Right renal pelvis (tissue), 4 donors: ENCODE data around the gene E4F1. TPM values are rescaled to one million over a fixed set of nuclear protein-coding genes. Genes with fewer than 3 reads are reported as not detected.
"Not testable (repeated sequence)": the region's sequence is repeated elsewhere in the genome, so short reads cannot be mapped to it uniquely, and the experiment has no call there.

Experiments used
- DNase-seq, 4 donors: peaks; one replicate each; pipeline ENCODE4 v3.0.0-alpha.2; 2013; ENCODE audit warnings: low read depth in 4 of 4, low spot score in 3 of 4, missing footprints in 1 of 4
- polyA plus RNA-seq, 4 donors: library from polyadenylated mRNA; unstranded; fragments of 120-200 nt; gene quantifications; one replicate each; pipeline ENCODE4 v1.2.1, GENCODE V29; 2013; ENCODE audit not compliant: insufficient read length in 4 of 4

Gene E4F1
- polyA plus RNA-seq, 4 donors = 15.9 to 25.4 (median 16.8) TPM

GRCh38 chr16:2229091-2229490 is 5.7 kb downstream of the E4F1 start:
- no peak for DNase-seq

GRCh38 chr16:2229632-2230250 is 6.3 kb downstream of the E4F1 start:
- no peak for DNase-seq

- DNase-seq = no peak
Measured at GRCh38 chr16:2230376-2230775, 7.0 kb downstream of the E4F1 start.

- DNase-seq = no peak
Measured at GRCh38 chr16:2231016-2231931, 7.9 kb downstream of the E4F1 start.

GRCh38 chr16:2232094-2232990 is 9.0 kb downstream of the E4F1 start:
- DNase-seq = no peak

GRCh38 chr16:2233046-2233775 is 9.8 kb downstream of the E4F1 start:
- no peak for DNase-seq

GRCh38 chr16:2233872-2234812 is 10.8 kb downstream of the E4F1 start:
- no peak for DNase-seq

GRCh38 chr16:2234813-2235170 is 11.4 kb downstream of the E4F1 start:
- DNase-seq = no peak

GRCh38 chr16:2235234-2235651 is 11.9 kb downstream of the E4F1 start:
- DNase-seq = no peak

- DNase-seq = no peak
Measured at GRCh38 chr16:2235695-2236336, 12.4 kb downstream of the E4F1 start.

GRCh38 chr16:2236337-2237101 is 13.1 kb downstream of the E4F1 start, which contains the start of gene DNASE1L2:
Gene DNASE1L2 (plus strand): TSS chr16:2236444. CDS start chr16:2236817, 373 bp downstream.
- no peak for DNase-seq

- no peak for DNase-seq
Measured at GRCh38 chr16:2237102-2237482, 13.7 kb downstream of the E4F1 start.

GRCh38 chr16:2237493-2238149 is 14.2 kb downstream of the E4F1 start:
- DNase-seq = no peak

GRCh38 chr16:2238150-2238837 is 14.9 kb downstream of the E4F1 start:
- DNase-seq = no peak

GRCh38 chr16:2238838-2239675 is 15.7 kb downstream of the E4F1 start:
- no peak for DNase-seq

- DNase-seq = not testable (repeated sequence)
Measured at GRCh38 chr16:2240331-2240730, 16.9 kb downstream of the E4F1 start.
